Spleen (tissue), 7 donors: ENCODE results near the gene FAM107B.

ENCODE experiments used
- POLR2A ChIP-seq, 3 donors: fragments of 450-650 bp; IDR thresholded peaks; one replicate each; pipeline ENCODE4 v1.5.1; 2017; ENCODE audit warnings: antibody characterized with exemption in 3 of 3, mild to moderate bottlenecking in 1 of 3
- TF ChIP-seq, protein P1 (sequence below), 11 experiments: fragments of 200-600 bp in 7 of 11; fragments of 450-650 bp in 4 of 11; sonication (generic) in 4 of 11; IDR thresholded peaks in 8 of 11; conservative IDR thresholded peaks in 3 of 11; 1 replicate in 7 of 11; 2 replicates in 4 of 11; pipeline versions ENCODE4 v1.4.0 to v1.8.0; 2016 to 2021; ENCODE audit warnings: antibody characterized with exemption in 11 of 11, inconsistent platforms in 4 of 11, mild to moderate bottlenecking in 1 of 11
- donor health status: DM: no; HTN: no; CAD: no; lungs with moderate emphysema.
- donor health status: DM: no; HTN: no; CAD: no.
- donor health status: DM: no; HTN: no; CAD: no.

GRCh38 chr10:14758451-14758850 lies 16.2 kb downstream of the FAM107B start:
- TF ChIP-seq POLR2A (IDR thresholded peaks at IDR 0.05) = no peak
- TF ChIP-seq, protein P1, sequence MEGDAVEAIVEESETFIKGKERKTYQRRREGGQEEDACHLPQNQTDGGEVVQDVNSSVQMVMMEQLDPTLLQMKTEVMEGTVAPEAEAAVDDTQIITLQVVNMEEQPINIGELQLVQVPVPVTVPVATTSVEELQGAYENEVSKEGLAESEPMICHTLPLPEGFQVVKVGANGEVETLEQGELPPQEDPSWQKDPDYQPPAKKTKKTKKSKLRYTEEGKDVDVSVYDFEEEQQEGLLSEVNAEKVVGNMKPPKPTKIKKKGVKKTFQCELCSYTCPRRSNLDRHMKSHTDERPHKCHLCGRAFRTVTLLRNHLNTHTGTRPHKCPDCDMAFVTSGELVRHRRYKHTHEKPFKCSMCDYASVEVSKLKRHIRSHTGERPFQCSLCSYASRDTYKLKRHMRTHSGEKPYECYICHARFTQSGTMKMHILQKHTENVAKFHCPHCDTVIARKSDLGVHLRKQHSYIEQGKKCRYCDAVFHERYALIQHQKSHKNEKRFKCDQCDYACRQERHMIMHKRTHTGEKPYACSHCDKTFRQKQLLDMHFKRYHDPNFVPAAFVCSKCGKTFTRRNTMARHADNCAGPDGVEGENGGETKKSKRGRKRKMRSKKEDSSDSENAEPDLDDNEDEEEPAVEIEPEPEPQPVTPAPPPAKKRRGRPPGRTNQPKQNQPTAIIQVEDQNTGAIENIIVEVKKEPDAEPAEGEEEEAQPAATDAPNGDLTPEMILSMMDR (IDR thresholded peaks at IDR 0.05 in 8 of 11, conservative IDR thresholded peaks at IDR 0.05 in 3 of 11) = no peak
